Ovary (tissue), 3 donors: ENCODE results near the gene SZRD1.

Source experiments
- EP300 ChIP-seq: sonication (generic); formaldehyde crosslinking; IDR thresholded peaks from one replicate; pipeline ENCODE4 v1.6.1; 2017; ENCODE audit warnings: antibody characterized with exemption
- POLR2A ChIP-seq: fragments of 450-650 bp; IDR thresholded peaks from one replicate; pipeline ENCODE4 v1.6.1; 2017; ENCODE audit warnings: antibody characterized with exemption, mild to moderate bottlenecking, moderate library complexity
- TF ChIP-seq, protein P1 (sequence below), 3 donors: fragments of 450-650 bp in 2 of 3; fragments of 200-600 bp in 1 of 3; IDR thresholded peaks; one replicate each; pipeline versions ENCODE4 v1.5.1 to v1.8.0; 2016 to 2022; ENCODE audit warnings: antibody characterized with exemption in 3 of 3, mild to moderate bottlenecking in 1 of 3
- donor health status: DM: no; HTN: no; CAD: no.

GRCh38 chr1:16348414-16349182, 18.4 kb upstream of the SZRD1 start:
- TF ChIP-seq, protein P1, sequence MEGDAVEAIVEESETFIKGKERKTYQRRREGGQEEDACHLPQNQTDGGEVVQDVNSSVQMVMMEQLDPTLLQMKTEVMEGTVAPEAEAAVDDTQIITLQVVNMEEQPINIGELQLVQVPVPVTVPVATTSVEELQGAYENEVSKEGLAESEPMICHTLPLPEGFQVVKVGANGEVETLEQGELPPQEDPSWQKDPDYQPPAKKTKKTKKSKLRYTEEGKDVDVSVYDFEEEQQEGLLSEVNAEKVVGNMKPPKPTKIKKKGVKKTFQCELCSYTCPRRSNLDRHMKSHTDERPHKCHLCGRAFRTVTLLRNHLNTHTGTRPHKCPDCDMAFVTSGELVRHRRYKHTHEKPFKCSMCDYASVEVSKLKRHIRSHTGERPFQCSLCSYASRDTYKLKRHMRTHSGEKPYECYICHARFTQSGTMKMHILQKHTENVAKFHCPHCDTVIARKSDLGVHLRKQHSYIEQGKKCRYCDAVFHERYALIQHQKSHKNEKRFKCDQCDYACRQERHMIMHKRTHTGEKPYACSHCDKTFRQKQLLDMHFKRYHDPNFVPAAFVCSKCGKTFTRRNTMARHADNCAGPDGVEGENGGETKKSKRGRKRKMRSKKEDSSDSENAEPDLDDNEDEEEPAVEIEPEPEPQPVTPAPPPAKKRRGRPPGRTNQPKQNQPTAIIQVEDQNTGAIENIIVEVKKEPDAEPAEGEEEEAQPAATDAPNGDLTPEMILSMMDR (IDR thresholded peaks at IDR 0.05), result no peak
- TF ChIP-seq EP300 (no peak), POLR2A (no peak)
